Suprapubic skin (tissue), 4 donors: ENCODE results near the gene ZDHHC1.

Experiments
- CTCF ChIP-seq, 2 donors: fragments of 200-600 bp in 1 of 2; fragments of 450-650 bp in 1 of 2; sonication (generic) in 1 of 2; IDR thresholded peaks; one replicate each; pipeline ENCODE4 v1.5.1; 2016 to 2019; ENCODE audit warnings: antibody characterized with exemption in 2 of 2, mild to moderate bottlenecking in 1 of 2, moderate library complexity in 1 of 2
- EP300 ChIP-seq: sonication (generic); formaldehyde crosslinking; IDR thresholded peaks from one replicate; pipeline ENCODE4 v1.6.1; 2017; ENCODE audit warnings: antibody characterized with exemption
- POLR2A ChIP-seq, 2 donors: fragments of 450-650 bp; IDR thresholded peaks; one replicate each; pipeline ENCODE4 v1.6.1; 2017; ENCODE audit warnings: antibody characterized with exemption in 2 of 2, mild to moderate bottlenecking in 2 of 2, moderate library complexity in 2 of 2
- POLR2AphosphoS5 ChIP-seq, 3 donors: sonication (generic); formaldehyde crosslinking; IDR thresholded peaks; one replicate each; pipeline ENCODE4 v1.6.1; 2017; ENCODE audit warnings: antibody characterized with exemption in 3 of 3

- TF ChIP-seq POLR2A (IDR thresholded peaks at IDR 0.05) = no peak
- TF ChIP-seq CTCF (IDR thresholded peaks at IDR 0.05) = no peak
- no peak for TF ChIP-seq POLR2AphosphoS5 (IDR thresholded peaks at IDR 0.05)
- TF ChIP-seq EP300 = no peak
Measured at GRCh38 chr16:67460168-67460567, 43.9 kb upstream of the ZDHHC1 start.
